ENCODE results near the gene ZNRF3. TPM values are rescaled to one million over a fixed set of nuclear protein-coding genes. Genes with fewer than 3 reads are reported as not detected.
"Not testable (repeated sequence)": the region's sequence is repeated elsewhere in the genome, so short reads cannot be mapped to it uniquely, and the experiment has no call there.

ZNRF3 gene
- total RNA-seq, 3 donors from 2014 or later = 5.5 to 10.6 (median 5.8) TPM

DNA sequence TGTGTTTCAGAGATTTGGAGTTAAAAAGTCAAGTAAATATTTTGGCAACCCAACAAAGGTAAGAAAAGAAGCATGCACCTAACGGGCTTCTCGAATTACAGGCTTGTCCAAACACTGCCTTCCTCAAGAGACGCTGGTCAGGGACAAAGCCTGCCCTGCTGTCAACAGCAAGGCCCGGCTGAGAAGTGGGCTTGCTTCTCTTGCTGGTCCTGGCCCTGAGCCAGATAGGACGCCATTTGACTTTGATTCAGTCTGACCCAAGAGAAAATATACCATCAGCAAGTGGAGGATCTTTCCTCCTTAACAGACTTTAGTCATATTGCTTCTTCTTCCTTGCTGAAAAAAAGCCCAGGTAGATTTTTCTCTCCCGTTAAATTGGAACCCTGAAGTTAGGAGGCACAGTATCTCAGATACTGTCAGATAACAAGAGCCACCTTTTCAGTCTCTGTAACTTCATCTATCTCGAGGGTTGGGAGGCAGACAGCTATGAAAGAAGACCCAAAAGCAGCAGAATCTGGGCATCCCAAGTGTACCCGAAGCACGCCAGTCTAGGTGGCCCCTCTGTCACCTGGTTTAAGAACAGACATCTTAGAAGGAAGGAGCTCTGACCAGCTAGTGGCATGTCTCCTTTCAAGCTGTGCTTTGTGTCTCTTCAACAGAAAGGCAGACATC is 120.7 kb downstream of the ZNRF3 start:
- no peak overlapping the region for H3K4me3 ChIP-seq
- TF ChIP-seq, protein P1, sequence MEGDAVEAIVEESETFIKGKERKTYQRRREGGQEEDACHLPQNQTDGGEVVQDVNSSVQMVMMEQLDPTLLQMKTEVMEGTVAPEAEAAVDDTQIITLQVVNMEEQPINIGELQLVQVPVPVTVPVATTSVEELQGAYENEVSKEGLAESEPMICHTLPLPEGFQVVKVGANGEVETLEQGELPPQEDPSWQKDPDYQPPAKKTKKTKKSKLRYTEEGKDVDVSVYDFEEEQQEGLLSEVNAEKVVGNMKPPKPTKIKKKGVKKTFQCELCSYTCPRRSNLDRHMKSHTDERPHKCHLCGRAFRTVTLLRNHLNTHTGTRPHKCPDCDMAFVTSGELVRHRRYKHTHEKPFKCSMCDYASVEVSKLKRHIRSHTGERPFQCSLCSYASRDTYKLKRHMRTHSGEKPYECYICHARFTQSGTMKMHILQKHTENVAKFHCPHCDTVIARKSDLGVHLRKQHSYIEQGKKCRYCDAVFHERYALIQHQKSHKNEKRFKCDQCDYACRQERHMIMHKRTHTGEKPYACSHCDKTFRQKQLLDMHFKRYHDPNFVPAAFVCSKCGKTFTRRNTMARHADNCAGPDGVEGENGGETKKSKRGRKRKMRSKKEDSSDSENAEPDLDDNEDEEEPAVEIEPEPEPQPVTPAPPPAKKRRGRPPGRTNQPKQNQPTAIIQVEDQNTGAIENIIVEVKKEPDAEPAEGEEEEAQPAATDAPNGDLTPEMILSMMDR (IDR thresholded peaks at IDR 0.05) = no peak
- intact Hi-C loops (cut with DNase I, micrococcal nuclease) = no loop called here
- H3K9me3 ChIP-seq = no peaks in the 10 kb centered on the region
- H3K36me3 ChIP-seq (ENCODE audit: low read depth) = no peaks in the 10 kb centered on the region
- H3K4me1 ChIP-seq (ENCODE audit: low read depth) = peaks cover 6% of the 10 kb centered on the region
- ATAC-seq (no peak), DNase-seq (peak in 1 of 3 donors; percentile 20)

DNA sequence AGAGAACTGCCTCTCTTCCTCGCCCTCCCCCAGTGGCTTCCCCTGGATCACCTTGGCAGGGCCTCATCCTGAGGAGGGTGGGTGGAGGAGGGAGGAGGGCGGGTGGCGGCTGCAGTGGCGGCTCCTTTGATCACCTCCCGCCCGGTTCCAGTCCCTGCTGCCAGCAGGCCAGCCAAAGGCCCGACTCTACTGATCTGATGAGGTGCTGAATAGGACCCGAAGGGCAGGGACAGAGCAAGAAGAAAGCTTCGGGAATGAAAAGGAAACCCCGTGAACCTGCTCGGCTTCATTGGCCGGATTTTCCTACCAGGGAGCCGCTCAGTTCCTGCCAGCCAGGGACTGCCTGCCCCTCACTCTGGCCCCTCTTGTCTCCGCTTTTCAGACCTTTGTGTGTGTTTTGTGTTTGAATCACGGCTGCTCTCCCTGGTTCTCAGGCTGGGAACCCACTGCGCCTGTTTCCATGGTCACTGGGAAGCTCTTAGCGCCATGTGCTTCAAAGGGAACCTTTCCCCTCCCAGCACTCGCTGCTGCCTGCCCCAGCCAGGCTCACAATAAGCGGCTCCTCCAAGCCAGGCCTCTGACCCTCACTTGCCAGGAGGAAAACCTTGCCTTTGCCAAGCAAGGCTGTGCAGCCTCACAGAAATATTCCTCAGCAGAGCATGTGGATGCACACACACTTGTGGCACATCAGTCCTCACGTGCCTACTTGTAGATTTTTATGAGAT is 121.4 kb downstream of the ZNRF3 start:
- ATAC-seq = peak; percentile 87
- DNase-seq = peak; percentile 60 to 74 (median 66)
- TF ChIP-seq, protein P1 (IDR thresholded peaks at IDR 0.05) = no peak

DNA sequence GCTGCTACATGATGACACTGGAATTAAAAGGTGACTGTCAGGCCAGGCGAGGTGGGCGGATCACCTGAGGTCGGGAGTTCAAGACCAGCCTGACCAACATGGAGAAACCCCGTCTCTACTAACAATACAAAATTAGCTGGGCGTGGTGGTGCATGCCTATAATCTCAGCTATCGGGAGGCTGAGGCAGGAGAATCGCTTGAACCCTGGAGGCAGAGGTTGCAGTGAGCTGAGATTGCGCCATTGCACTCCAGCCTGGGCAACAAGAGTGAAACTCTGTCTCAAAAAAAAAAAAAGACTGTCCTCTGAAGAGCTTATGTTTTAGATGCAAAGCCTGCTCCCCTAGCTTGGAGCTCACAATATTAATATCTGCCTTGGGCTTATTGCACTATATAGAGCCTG is 122.4 kb downstream of the ZNRF3 start:
- H3K4me1 ChIP-seq (ENCODE audit: low read depth); H3K36me3 ChIP-seq (ENCODE audit: low read depth); DNase-seq; ATAC-seq; H3K4me3 ChIP-seq; intact Hi-C loops (cut with DNase I, micrococcal nuclease); H3K9me3 ChIP-seq: not testable (repeated sequence)

More for the DNA sequence above, 121.4 kb downstream of the ZNRF3 start:
- no peak overlapping the region for H3K4me3 ChIP-seq
- H3K9me3 ChIP-seq = no peaks in the 10 kb centered on the region
- H3K4me1 ChIP-seq (ENCODE audit: low read depth) = peaks cover 6% of the 10 kb centered on the region
- intact Hi-C loops (cut with DNase I, micrococcal nuclease) = no loop called here
- H3K36me3 ChIP-seq (ENCODE audit: low read depth) = no peaks in the 10 kb centered on the region

DNA sequence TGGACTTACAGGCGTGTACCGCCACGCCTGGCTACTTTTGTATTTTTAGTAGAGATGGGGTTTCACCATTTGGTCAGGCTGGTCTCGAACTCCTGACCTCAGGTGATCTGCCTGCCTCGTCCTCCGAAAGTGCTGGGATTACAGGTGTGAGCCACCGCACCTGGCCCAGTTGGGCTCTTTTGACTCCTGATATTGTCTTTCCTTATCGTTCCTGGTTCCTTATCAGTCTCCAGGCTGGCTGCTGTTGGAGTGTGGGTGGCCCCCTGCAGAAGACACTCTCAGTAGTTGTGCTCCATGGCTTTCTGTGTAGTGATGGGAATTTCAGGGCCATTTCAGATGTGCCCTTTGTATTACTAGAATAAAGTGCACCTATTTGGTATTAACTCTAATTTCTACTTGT is 123.0 kb downstream of the ZNRF3 start:
- Histone ChIP-seq H3K4me1 (ENCODE audit: low read depth) (peaks cover 9% of the 10 kb centered on the region), H3K9me3 (no peaks in the 10 kb centered on the region), H3K36me3 (ENCODE audit: low read depth) (no peaks in the 10 kb centered on the region), H3K4me3 (no peak overlapping the region)
- TF ChIP-seq, protein P1 (IDR thresholded peaks at IDR 0.05) = no peak
- ATAC-seq (no peak), DNase-seq (no peak)
- intact Hi-C loops (cut with DNase I, micrococcal nuclease) = no loop called here

DNA sequence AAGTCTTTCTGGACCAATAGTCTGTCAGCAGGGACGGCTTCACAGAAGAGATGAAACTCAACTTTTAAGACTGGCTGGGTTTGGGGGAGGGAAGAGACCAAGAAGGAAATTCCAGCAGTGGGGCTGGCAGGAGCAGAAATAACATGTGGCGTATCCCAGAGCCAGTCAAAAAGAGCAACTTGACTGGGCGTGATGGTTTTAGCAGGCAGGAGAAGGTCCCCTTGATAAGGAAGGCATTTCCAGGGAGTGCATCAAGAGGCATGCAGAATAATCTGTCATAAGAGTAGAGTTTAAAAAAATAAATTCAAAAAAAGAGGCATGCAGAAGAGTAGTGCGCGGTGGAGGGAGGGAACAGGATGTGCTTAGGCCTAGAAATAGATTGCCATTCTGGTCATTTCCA is 125.8 kb downstream of the ZNRF3 start:
- H3K9me3 ChIP-seq = no peaks in the 10 kb centered on the region
- H3K4me3 ChIP-seq = no peak overlapping the region
- H3K4me1 ChIP-seq (ENCODE audit: low read depth) = peaks cover 14% of the 10 kb centered on the region
- no peak for DNase-seq
- TF ChIP-seq, protein P1 (IDR thresholded peaks at IDR 0.05) = no peak
- intact Hi-C loops (cut with DNase I, micrococcal nuclease) = no loop called here
- H3K36me3 ChIP-seq (ENCODE audit: low read depth) = no peaks in the 10 kb centered on the region
- ATAC-seq = no peak

All from mucosa of descending colon (tissue), 3 donors.